ENCODE data around the gene TSPEAR. TPM values are rescaled to one million over a fixed set of nuclear protein-coding genes. Genes with fewer than 3 reads are reported as not detected.

The TSPEAR gene
- total and polyA plus RNA-seq, 2 of the 13 experiments (the other 11 are each of a cell fraction or from before 2014, with no cell fraction given), result 0.07 to 0.32 TPM

DNA sequence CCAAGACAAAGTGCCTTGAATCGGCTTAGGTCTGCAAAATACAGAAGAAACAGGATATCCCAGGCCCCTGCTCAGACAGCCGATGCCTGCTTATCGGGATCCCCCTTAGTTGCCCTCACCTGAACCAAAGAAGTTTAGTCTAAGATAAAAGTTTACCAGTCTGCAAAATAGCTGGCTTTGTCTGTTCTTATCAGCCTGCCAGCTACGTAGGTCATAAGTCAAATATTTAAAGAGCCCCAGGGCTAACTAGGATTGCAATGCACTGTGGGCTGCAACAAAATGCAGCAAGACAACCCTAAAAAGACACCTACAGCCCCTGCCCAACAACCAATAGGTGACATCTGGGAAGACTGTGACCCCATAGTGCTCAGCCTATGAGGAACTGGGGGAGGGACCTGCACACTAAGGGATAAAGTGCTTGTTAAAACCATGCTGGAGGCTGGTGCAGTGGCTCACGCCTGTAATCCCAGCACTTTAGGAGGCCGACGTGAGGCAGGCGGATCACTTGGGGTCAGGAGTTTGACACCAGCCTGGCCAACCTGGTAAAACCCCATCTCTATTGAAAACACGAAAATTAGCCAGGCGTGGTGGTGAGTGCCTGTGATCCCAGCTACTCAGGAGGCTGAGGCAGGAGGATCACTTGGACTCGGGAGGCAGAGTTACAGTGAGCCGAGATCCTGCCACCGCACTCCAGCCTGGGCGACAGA is 228.6 kb downstream of the TSPEAR start (continued):
- no peak for TF ChIP-seq SIX4 (CRISPR knock-in tag; IDR thresholded peaks at IDR 0.05)
- TF ChIP-seq, protein P1, sequence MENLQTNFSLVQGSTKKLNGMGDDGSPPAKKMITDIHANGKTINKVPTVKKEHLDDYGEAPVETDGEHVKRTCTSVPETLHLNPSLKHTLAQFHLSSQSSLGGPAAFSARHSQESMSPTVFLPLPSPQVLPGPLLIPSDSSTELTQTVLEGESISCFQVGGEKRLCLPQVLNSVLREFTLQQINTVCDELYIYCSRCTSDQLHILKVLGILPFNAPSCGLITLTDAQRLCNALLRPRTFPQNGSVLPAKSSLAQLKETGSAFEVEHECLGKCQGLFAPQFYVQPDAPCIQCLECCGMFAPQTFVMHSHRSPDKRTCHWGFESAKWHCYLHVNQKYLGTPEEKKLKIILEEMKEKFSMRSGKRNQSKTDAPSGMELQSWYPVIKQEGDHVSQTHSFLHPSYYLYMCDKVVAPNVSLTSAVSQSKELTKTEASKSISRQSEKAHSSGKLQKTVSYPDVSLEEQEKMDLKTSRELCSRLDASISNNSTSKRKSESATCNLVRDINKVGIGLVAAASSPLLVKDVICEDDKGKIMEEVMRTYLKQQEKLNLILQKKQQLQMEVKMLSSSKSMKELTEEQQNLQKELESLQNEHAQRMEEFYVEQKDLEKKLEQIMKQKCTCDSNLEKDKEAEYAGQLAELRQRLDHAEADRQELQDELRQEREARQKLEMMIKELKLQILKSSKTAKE (CRISPR knock-in tag; IDR thresholded peaks at IDR 0.05; ENCODE audit: borderline replicate concordance), result peak; percentile 69
- TF ChIP-seq NFE2L1 (CRISPR knock-in tag; IDR thresholded peaks at IDR 0.05; ENCODE audit: borderline replicate concordance), result no peak
- TF ChIP-seq ZNF839 (CRISPR knock-in tag; IDR thresholded peaks at IDR 0.05; ENCODE audit: borderline replicate concordance), result no peak
- no peak for TF ChIP-seq ZNF674 (CRISPR knock-in tag; IDR thresholded peaks at IDR 0.05; ENCODE audit: low read depth)
- no peak for TF ChIP-seq ZNF136 (CRISPR knock-in tag; IDR thresholded peaks at IDR 0.05; ENCODE audit: low read depth)
- TF ChIP-seq MYC (CRISPR knock-in tag; IDR thresholded peaks at IDR 0.05; ENCODE audit: borderline replicate concordance), result peak; percentile 73; the same call in 1 of the 2 replicates
- TF ChIP-seq ZBTB20 (CRISPR knock-in tag; IDR thresholded peaks at IDR 0.05; ENCODE audit: borderline replicate concordance, low read depth), result peak; percentile 8; the same call in 1 of the 2 replicates
- peak; percentile 66; the same call in 1 of the 2 replicates for TF ChIP-seq ZNF709 (CRISPR knock-in tag; IDR thresholded peaks at IDR 0.05)
- TF ChIP-seq KDM5B (CRISPR knock-in tag; IDR thresholded peaks at IDR 0.05; ENCODE audit: borderline replicate concordance), result no peak
- TF ChIP-seq GPN1 (CRISPR knock-in tag; IDR thresholded peaks at IDR 0.05; ENCODE audit: borderline replicate concordance), result no peak
- no peak for TF ChIP-seq ATAD3A (CRISPR knock-in tag; IDR thresholded peaks at IDR 0.05)
- TF ChIP-seq KLF16 (CRISPR knock-in tag; IDR thresholded peaks at IDR 0.05), result no peak; a peak in 1 of 4 replicates
- TF ChIP-seq, protein P2, sequence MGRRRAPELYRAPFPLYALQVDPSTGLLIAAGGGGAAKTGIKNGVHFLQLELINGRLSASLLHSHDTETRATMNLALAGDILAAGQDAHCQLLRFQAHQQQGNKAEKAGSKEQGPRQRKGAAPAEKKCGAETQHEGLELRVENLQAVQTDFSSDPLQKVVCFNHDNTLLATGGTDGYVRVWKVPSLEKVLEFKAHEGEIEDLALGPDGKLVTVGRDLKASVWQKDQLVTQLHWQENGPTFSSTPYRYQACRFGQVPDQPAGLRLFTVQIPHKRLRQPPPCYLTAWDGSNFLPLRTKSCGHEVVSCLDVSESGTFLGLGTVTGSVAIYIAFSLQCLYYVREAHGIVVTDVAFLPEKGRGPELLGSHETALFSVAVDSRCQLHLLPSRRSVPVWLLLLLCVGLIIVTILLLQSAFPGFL (CRISPR knock-in tag; IDR thresholded peaks at IDR 0.05), result no peak
- TF ChIP-seq PCBP1 (IDR thresholded peaks at IDR 0.05; ENCODE audit: borderline replicate concordance, low read depth, low read length), result no peak
- TF ChIP-seq CHCHD3 (CRISPR knock-in tag; IDR thresholded peaks at IDR 0.05), result no peak
- no peak for TF ChIP-seq GTF2F1 (IDR thresholded peaks at IDR 0.05; ENCODE audit: low read length)
- TF ChIP-seq ZBTB44 (CRISPR knock-in tag; IDR thresholded peaks at IDR 0.05), result no peak
- no peak for TF ChIP-seq CCDC6 (CRISPR knock-in tag; IDR thresholded peaks at IDR 0.05)
- TF ChIP-seq ZNF816 (CRISPR knock-in tag; IDR thresholded peaks at IDR 0.05; ENCODE audit: borderline replicate concordance), result no peak
- TF ChIP-seq, protein P3, sequence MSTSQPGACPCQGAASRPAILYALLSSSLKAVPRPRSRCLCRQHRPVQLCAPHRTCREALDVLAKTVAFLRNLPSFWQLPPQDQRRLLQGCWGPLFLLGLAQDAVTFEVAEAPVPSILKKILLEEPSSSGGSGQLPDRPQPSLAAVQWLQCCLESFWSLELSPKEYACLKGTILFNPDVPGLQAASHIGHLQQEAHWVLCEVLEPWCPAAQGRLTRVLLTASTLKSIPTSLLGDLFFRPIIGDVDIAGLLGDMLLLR (CRISPR knock-in tag; IDR thresholded peaks at IDR 0.05), result no peak
- no peak for TF ChIP-seq TEF (CRISPR knock-in tag; IDR thresholded peaks at IDR 0.05)
- no peak for TF ChIP-seq DDIT3 (CRISPR knock-in tag; IDR thresholded peaks at IDR 0.05)
